ENCODE results near the gene CEACAM5. TPM values are rescaled to one million over a fixed set of nuclear protein-coding genes. Genes with fewer than 3 reads are reported as not detected.
"Not testable (repeated sequence)": the region's sequence is repeated elsewhere in the genome, so short reads cannot be mapped to it uniquely, and the experiment has no call there.

The CEACAM5 gene
- polyA plus RNA-seq, 1 donor from 2014 or later, result not detected

- H3K27me3 Mint-ChIP-seq, result peaks cover 35% of the 10 kb centered on the region
- no peaks in the 10 kb centered on the region for H3K36me3 Mint-ChIP-seq
- no peak overlapping the region for H3K27ac Mint-ChIP-seq
Measured at GRCh38 chr19:41744850-41745249, 36.4 kb downstream of the CEACAM5 start.

GRCh38 chr19:41745756-41746155 lies 37.3 kb downstream of the CEACAM5 start:
- Mint-ChIP-seq H3K4me3 (no peak overlapping the region), H3K4me1 (peaks cover 4 to 8% (median 6%) of the 10 kb centered on the region in 3 donors), H3K27me3 (peaks cover 35% of the 10 kb centered on the region), H3K27ac (no peak overlapping the region), H3K36me3 (no peaks in the 10 kb centered on the region), H3K9me3 (no peaks in the 10 kb centered on the region)

More at GRCh38 chr19:41744850-41745249, 36.4 kb downstream of the CEACAM5 start:
- Mint-ChIP-seq H3K4me1 (peaks cover 4 to 6% (median 4%) of the 10 kb centered on the region in 3 donors), H3K4me3 (no peak overlapping the region), H3K9me3 (no peaks in the 10 kb centered on the region)

GRCh38 chr19:41746593-41747227 lies 38.3 kb downstream of the CEACAM5 start:
- Mint-ChIP-seq H3K27me3 (peaks cover 34% of the 10 kb centered on the region), H3K36me3 (no peaks in the 10 kb centered on the region), H3K9me3 (no peaks in the 10 kb centered on the region), H3K27ac (no peak overlapping the region), H3K4me1 (peaks cover 4 to 8% (median 8%) of the 10 kb centered on the region in 3 donors), H3K4me3 (no peak overlapping the region)

- H3K4me1 Mint-ChIP-seq, result peaks cover 4 to 11% (median 8%) of the 10 kb centered on the region in 3 donors
Measured at GRCh38 chr19:41748012-41748411, 39.6 kb downstream of the CEACAM5 start.

GRCh38 chr19:41750248-41751134 lies 42.1 kb downstream of the CEACAM5 start:
- not testable (repeated sequence) for H3K27ac Mint-ChIP-seq, H3K4me3 Mint-ChIP-seq, H3K9me3 Mint-ChIP-seq, H3K36me3 Mint-ChIP-seq
- Mint-ChIP-seq H3K4me1 (peaks cover 4 to 12% (median 12%) of the 10 kb centered on the region in 3 donors), H3K27me3 (peaks cover 36% of the 10 kb centered on the region)

More at GRCh38 chr19:41748012-41748411, 39.6 kb downstream of the CEACAM5 start:
- H3K36me3 Mint-ChIP-seq, result no peaks in the 10 kb centered on the region
- no peaks in the 10 kb centered on the region for H3K9me3 Mint-ChIP-seq
- H3K27ac Mint-ChIP-seq, result no peak overlapping the region
- H3K4me3 Mint-ChIP-seq, result no peak overlapping the region
- H3K27me3 Mint-ChIP-seq, result peaks cover 35% of the 10 kb centered on the region

GRCh38 chr19:41753159-41753558 lies 44.7 kb downstream of the CEACAM5 start:
- Mint-ChIP-seq H3K9me3 (no peaks in the 10 kb centered on the region), H3K4me3 (no peak overlapping the region), H3K4me1 (peaks cover 0 to 8% (median 6%) of the 10 kb centered on the region in 3 donors), H3K27me3 (peaks cover 23% of the 10 kb centered on the region), H3K27ac (peak overlapping the region in 1 of 3 donors; percentile 50), H3K36me3 (no peaks in the 10 kb centered on the region)

- H3K9me3 Mint-ChIP-seq, result no peaks in the 10 kb centered on the region
- H3K36me3 Mint-ChIP-seq, result no peaks in the 10 kb centered on the region
- peaks cover 20% of the 10 kb centered on the region for H3K27me3 Mint-ChIP-seq
- H3K4me1 Mint-ChIP-seq, result peaks cover 0 to 8% (median 6%) of the 10 kb centered on the region in 3 donors
- no peak overlapping the region for H3K4me3 Mint-ChIP-seq
- H3K27ac Mint-ChIP-seq, result no peak overlapping the region
Measured at GRCh38 chr19:41753936-41754529, 45.6 kb downstream of the CEACAM5 start.

GRCh38 chr19:41755328-41755913 lies 47.0 kb downstream of the CEACAM5 start, which contains the start of gene CEACAM6:
CEACAM6 (plus strand) TSS chr19:41755530; CDS start chr19:41755639, 109 bp downstream.
- H3K4me1 Mint-ChIP-seq, result peaks cover 0 to 8% (median 6%) of the 10 kb centered on the region in 3 donors
- no peaks in the 10 kb centered on the region for H3K36me3 Mint-ChIP-seq
- peaks cover 18% of the 10 kb centered on the region for H3K27me3 Mint-ChIP-seq
- H3K27ac Mint-ChIP-seq, result no peak within 1 kb of the TSS
- H3K4me3 Mint-ChIP-seq, result no peak within 1 kb of the TSS
- H3K9me3 Mint-ChIP-seq, result no peaks in the 10 kb centered on the region

- H3K4me1 Mint-ChIP-seq, result peaks cover 0 to 2% (median under 1%) of the 10 kb centered on the region in 3 donors
- H3K4me3 Mint-ChIP-seq, result no peak overlapping the region
- no peaks in the 10 kb centered on the region for H3K36me3 Mint-ChIP-seq
- H3K27ac Mint-ChIP-seq, result no peak overlapping the region
- peaks cover 15% of the 10 kb centered on the region for H3K27me3 Mint-ChIP-seq
- no peaks in the 10 kb centered on the region for H3K9me3 Mint-ChIP-seq
Measured at GRCh38 chr19:41758846-41759245, 50.4 kb downstream of the CEACAM5 start.

GRCh38 chr19:41767115-41767514 lies 58.7 kb downstream of the CEACAM5 start:
- Mint-ChIP-seq H3K27me3 (peaks cover 12% of the 10 kb centered on the region), H3K4me1 (no peaks in the 10 kb centered on the region), H3K36me3 (no peaks in the 10 kb centered on the region)

GRCh38 chr19:41768105-41768504 lies 59.7 kb downstream of the CEACAM5 start:
- not testable (repeated sequence) for H3K27ac Mint-ChIP-seq, H3K4me1 Mint-ChIP-seq, H3K4me3 Mint-ChIP-seq, H3K36me3 Mint-ChIP-seq, H3K9me3 Mint-ChIP-seq
- peaks cover 12% of the 10 kb centered on the region for H3K27me3 Mint-ChIP-seq

More at GRCh38 chr19:41767115-41767514, 58.7 kb downstream of the CEACAM5 start:
- no peaks in the 10 kb centered on the region for H3K9me3 Mint-ChIP-seq
- H3K4me3 Mint-ChIP-seq, result no peak overlapping the region
- no peak overlapping the region for H3K27ac Mint-ChIP-seq

GRCh38 chr19:41769608-41770007 lies 61.2 kb downstream of the CEACAM5 start:
- no peak overlapping the region for H3K27ac Mint-ChIP-seq
- no peak overlapping the region for H3K4me3 Mint-ChIP-seq
- H3K4me1 Mint-ChIP-seq, result no peaks in the 10 kb centered on the region
- no peaks in the 10 kb centered on the region for H3K36me3 Mint-ChIP-seq
- no peaks in the 10 kb centered on the region for H3K9me3 Mint-ChIP-seq
- H3K27me3 Mint-ChIP-seq, result peaks cover 11% of the 10 kb centered on the region

- peaks cover 7% of the 10 kb centered on the region for H3K27me3 Mint-ChIP-seq
- no peaks in the 10 kb centered on the region for H3K36me3 Mint-ChIP-seq
- H3K4me3 Mint-ChIP-seq, result no peak overlapping the region
- H3K9me3 Mint-ChIP-seq, result no peaks in the 10 kb centered on the region
- no peaks in the 10 kb centered on the region for H3K4me1 Mint-ChIP-seq
- H3K27ac Mint-ChIP-seq, result no peak overlapping the region
Measured at GRCh38 chr19:41771410-41771809, 63.0 kb downstream of the CEACAM5 start.

- H3K4me3 Mint-ChIP-seq, result peak overlapping the region in 1 of 4 donors; percentile 13
- H3K36me3 Mint-ChIP-seq, result no peaks in the 10 kb centered on the region
- no peaks in the 10 kb centered on the region for H3K4me1 Mint-ChIP-seq
Measured at GRCh38 chr19:41774515-41774980, 66.1 kb downstream of the CEACAM5 start.

More at GRCh38 chr19:41774515-41774980, 66.1 kb downstream of the CEACAM5 start:
- H3K9me3 Mint-ChIP-seq, result no peaks in the 10 kb centered on the region
- no peak overlapping the region for H3K27ac Mint-ChIP-seq
- H3K27me3 Mint-ChIP-seq, result peaks cover 5% of the 10 kb centered on the region

All from IgD-negative memory B cell (primary cell).